ENCODE results near the gene CCDC186.
"Not testable (repeated sequence)": the region's sequence is repeated elsewhere in the genome, so short reads cannot be mapped to it uniquely, and the experiment has no call there.

The CCDC186 gene

DNA sequence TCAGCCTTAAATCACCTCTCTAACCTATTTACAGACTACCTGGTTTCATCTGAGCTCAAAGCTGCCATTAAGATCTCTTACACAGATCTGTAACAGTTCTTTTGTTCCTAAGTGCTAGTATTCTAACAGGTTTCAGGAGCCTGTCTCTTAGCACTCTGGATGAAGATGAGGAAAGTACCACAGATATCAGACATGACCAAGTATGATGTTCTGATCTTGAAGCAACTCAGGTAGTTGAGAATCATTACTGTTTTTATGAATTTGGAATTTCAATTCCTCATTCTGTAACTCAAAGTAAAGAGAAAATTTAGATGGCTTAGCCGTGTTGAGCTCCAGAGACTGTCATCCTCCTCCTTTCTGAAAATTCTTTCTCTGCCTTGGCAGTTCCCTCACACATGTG, 30.8 kb downstream of the CCDC186 start:
- TF ChIP-seq CTCF (IDR thresholded peaks at IDR 0.05) (no peak), ZFX (IDR thresholded peaks at IDR 0.05; ENCODE audit: borderline replicate concordance) (no peak)
- H3K27ac ChIP-seq: no peak overlapping the region

- no peak overlapping the region for H3K27ac ChIP-seq
- TF ChIP-seq ZFX (IDR thresholded peaks at IDR 0.05; ENCODE audit: borderline replicate concordance): no peak
- TF ChIP-seq CTCF (IDR thresholded peaks at IDR 0.05): no peak
These were observed 32.0 kb downstream of the CCDC186 start for GRCh38 chr10:114142018-114142417.

- H3K27ac ChIP-seq: not testable (repeated sequence)
These were observed 33.2 kb downstream of the CCDC186 start for GRCh38 chr10:114140827-114141226.

GRCh38 chr10:114140036-114140435, 34.0 kb downstream of the CCDC186 start:
- no peak overlapping the region for H3K27ac ChIP-seq
- TF ChIP-seq CTCF (IDR thresholded peaks at IDR 0.05): no peak
- no peak for TF ChIP-seq ZFX (IDR thresholded peaks at IDR 0.05; ENCODE audit: borderline replicate concordance)

GRCh38 chr10:114138581-114138980, 35.4 kb downstream of the CCDC186 start:
- no peak overlapping the region for H3K27ac ChIP-seq
- TF ChIP-seq CTCF (IDR thresholded peaks at IDR 0.05) (no peak), ZFX (IDR thresholded peaks at IDR 0.05; ENCODE audit: borderline replicate concordance) (no peak)

GRCh38 chr10:114135476-114135875, 38.5 kb downstream of the CCDC186 start:
- TF ChIP-seq CTCF (IDR thresholded peaks at IDR 0.05) (no peak), ZFX (IDR thresholded peaks at IDR 0.05; ENCODE audit: borderline replicate concordance) (no peak)

DNA sequence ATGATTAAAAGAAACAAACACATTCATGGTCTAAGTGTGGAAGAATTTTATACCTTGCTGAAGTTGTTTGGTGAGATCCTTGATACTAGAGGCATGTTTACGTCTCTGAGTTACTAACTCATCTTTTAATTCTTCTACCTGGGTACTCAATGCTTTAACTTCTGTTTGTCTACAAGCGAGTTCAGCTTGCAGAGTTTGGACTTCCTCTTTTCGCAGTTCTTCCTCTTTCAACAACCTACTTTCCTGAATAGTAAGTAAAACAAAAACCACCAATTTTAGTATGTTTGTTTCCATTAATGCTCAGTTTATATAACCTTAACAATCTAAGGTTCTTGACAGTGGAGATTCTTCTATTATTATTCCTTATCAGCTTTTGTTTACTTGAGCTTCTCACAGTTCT, 42.9 kb downstream of the CCDC186 start:
- no peak overlapping the region for H3K27ac ChIP-seq
- TF ChIP-seq ZFX (IDR thresholded peaks at IDR 0.05; ENCODE audit: borderline replicate concordance) (no peak), CTCF (IDR thresholded peaks at IDR 0.05) (no peak)

More at GRCh38 chr10:114135476-114135875, 38.5 kb downstream of the CCDC186 start:
- H3K27ac ChIP-seq: no peak overlapping the region

- no peak overlapping the region for H3K27ac ChIP-seq
These were observed 53.0 kb downstream of the CCDC186 start for GRCh38 chr10:114121031-114121430.

More at GRCh38 chr10:114121031-114121430, 53.0 kb downstream of the CCDC186 start:
- no peak for TF ChIP-seq CTCF (IDR thresholded peaks at IDR 0.05)
- no peak for TF ChIP-seq ZFX (IDR thresholded peaks at IDR 0.05; ENCODE audit: borderline replicate concordance)
